ENCODE data around the gene FILIP1L. TPM values are rescaled to one million over a fixed set of nuclear protein-coding genes. Genes with fewer than 3 reads are reported as not detected.

FILIP1L gene
- total and polyA plus RNA-seq, 2 of the 8 experiments (the other 6 are each of a cell fraction or from before 2014, with no cell fraction given) = 0.06 to 0.09 TPM

GRCh38 chr3:99997293-99997692, 117.0 kb downstream of the FILIP1L start:
- Histone ChIP-seq H3K79me1 (ENCODE audit: low read depth, low read length) (no peaks in the 10 kb centered on the region), H3K4me3 (ENCODE audit: extremely low read depth in 1 of 4, insufficient read depth in 2 of 4, low read depth in 3 of 4, low read length in 4 of 4) (no peak overlapping the region), H3K18ac (ENCODE audit: extremely low read depth, low read length) (no peak overlapping the region), H3K4me1 (replicated peaks in 1 of 4; ENCODE audit: control insufficient read depth in 3 of 4, insufficient read depth in 4 of 4, low read length in 3 of 4) (no peaks in the 10 kb centered on the region), H3K23me2 (ENCODE audit: low read depth, low read length) (no peaks in the 10 kb centered on the region), H4K20me1 (replicated peaks in 1 of 2; ENCODE audit: control insufficient read depth in 1 of 2, insufficient read depth in 2 of 2, low read length in 2 of 2) (no peaks in the 10 kb centered on the region), H2BK20ac (ENCODE audit: low read length) (no peak overlapping the region), H2BK5ac (ENCODE audit: low read depth, low read length) (no peak overlapping the region), H3K79me2 (ENCODE audit: control insufficient read depth in 1 of 2, insufficient read depth in 2 of 2, low read length in 2 of 2) (peaks cover 0 to 5% of the 10 kb centered on the region in 2 experiments; a peak in 1 of 4 replicates), H3K27me3 (replicated peaks in 1 of 4; ENCODE audit: control insufficient read depth in 3 of 4, extremely low read depth in 1 of 4, insufficient read depth in 3 of 4, low read length in 3 of 4) (no peaks in the 10 kb centered on the region), H2AK5ac (ENCODE audit: low read depth, low read length) (no peak overlapping the region), H3K23ac (ENCODE audit: insufficient read length) (no peak overlapping the region), H2AFZ (ENCODE audit: low read length) (no peak overlapping the region), H2BK15ac (ENCODE audit: low read length) (no peak overlapping the region), H2BK12ac (ENCODE audit: low read depth, low read length) (no peak overlapping the region), H2BK120ac (replicated peaks; ENCODE audit: low read depth, low read length) (no peak overlapping the region), H4K5ac (ENCODE audit: insufficient read length, low read depth, low read length) (no peak overlapping the region), H3K14ac (ENCODE audit: insufficient read length) (no peak overlapping the region), H4K8ac (ENCODE audit: extremely low read depth, insufficient read depth, low read length) (no peak overlapping the region), H3K27ac (ENCODE audit: low read depth, low read length) (no peak overlapping the region), H3K4ac (replicated peaks; ENCODE audit: insufficient read length, low read depth, low read length) (no peak overlapping the region), H3K36me3 (ENCODE audit: control insufficient read depth in 2 of 4, insufficient read depth in 4 of 4, low read length in 3 of 4) (no peaks in the 10 kb centered on the region), H3K9ac (replicated peaks in 1 of 4; ENCODE audit: extremely low read depth in 1 of 4, low read depth in 3 of 4, low read length in 3 of 4) (no peak overlapping the region), H4K91ac (replicated peaks; ENCODE audit: insufficient read length, low read length) (no peak overlapping the region), H3K9me3 (ENCODE audit: insufficient read depth in 2 of 2, low read depth in 1 of 2, low read length in 1 of 2) (peaks cover 7% of the 10 kb centered on the region in 2 experiments; a peak in 3 of 4 replicates), H3K4me2 (ENCODE audit: insufficient read depth in 1 of 2, low read depth in 2 of 2, low read length in 2 of 2) (no peak overlapping the region), H3K56ac (replicated peaks; ENCODE audit: insufficient read length, low read depth, low read length) (no peak overlapping the region)
- WGBS, 2 experiments (ENCODE audit: extremely low coverage in 1 of 2, insufficient coverage in 1 of 2, insufficient read length in 1 of 2, insufficient replicate concordance in 2 of 2, low coverage in 1 of 2, low lambda C conversion rate in 2 of 2, missing lambda C conversion rate in 1 of 2) = 92% methylated on average over 2 of the region's 2 CpGs; no CpG with 5 or more reads in 1 of the 2 experiments
- DNase-seq (ENCODE audit: low read depth in 1 of 2, low spot score in 2 of 2) (no peak), FAIRE-seq (no peak)
- CTCF ChIA-PET (ENCODE audit: partially characterized antibody) = interaction anchor here (0.8 kb wide), 1 partner anchor 10 kb away, joined by 3 read pairs; no protein-coding TSS in a partner anchor
- POLR2A ChIA-PET (ENCODE audit: partially characterized antibody) = no interaction called here
- no peak for TF ChIP-seq NRF1 (IDR thresholded peaks at IDR 0.05; ENCODE audit: low read depth, low read length)
- TF ChIP-seq BCL11A (IDR thresholded peaks at IDR 0.05; ENCODE audit: low read depth in 2 of 2, low read length in 2 of 2) = no peak
- no peak for TF ChIP-seq TEAD4 (IDR thresholded peaks at IDR 0.05; ENCODE audit: low read depth, low read length)
- no peak for TF ChIP-seq JUND (IDR thresholded peaks at IDR 0.05; ENCODE audit: low read length)
- TF ChIP-seq KDM1A (IDR thresholded peaks at IDR 0.05; ENCODE audit: borderline replicate concordance, low read length) = no peak
- TF ChIP-seq RAD21 (IDR thresholded peaks at IDR 0.05 in 1 of 2, conservative IDR thresholded peaks at IDR 0.05 in 1 of 2; ENCODE audit: low read depth in 2 of 2, low read length in 2 of 2) = no peak
- TF ChIP-seq KDM4A (IDR thresholded peaks at IDR 0.05; ENCODE audit: low read depth, low read length, severe bottlenecking) = no peak
- no peak for TF ChIP-seq POLR2A (IDR thresholded peaks at IDR 0.05; ENCODE audit: control extremely low read depth in 1 of 2, low read depth in 2 of 2, low read length in 2 of 2)
- TF ChIP-seq EGR1 (IDR thresholded peaks at IDR 0.05; ENCODE audit: borderline replicate concordance, low read depth, low read length) = no peak
- no peak for TF ChIP-seq GABPA (IDR thresholded peaks at IDR 0.05; ENCODE audit: borderline replicate concordance, insufficient read depth, low read length)
- TF ChIP-seq ATF2 (IDR thresholded peaks at IDR 0.05; ENCODE audit: low read length) = no peak
- no peak for TF ChIP-seq TAF7 (optimal IDR thresholded peaks at IDR 0.05; ENCODE audit: borderline replicate concordance, low read depth, low read length)

Measured in H1 (cell line).